ACC112 (cell line): ENCODE data around the gene TPBGL.

ENCODE experiments used
- H2AFZ ChIP-seq: fragments of 200-600 bp; sonication (generic); one replicate; pipeline ENCODE4 v1.6.0; 2017; ENCODE audit warnings: antibody characterized with exemption, low read length; ENCODE audit not compliant: unreplicated experiment
- H3K27ac ChIP-seq: fragments of 200-600 bp; sonication (generic); 2 replicates; pipeline ENCODE4 v1.5.1; 2014; ENCODE audit warnings: low read depth, mild to moderate bottlenecking, antibody characterized with exemption, low read length, moderate library complexity
- H3K27me3 ChIP-seq: fragments of 200-600 bp; sonication (generic); 2 replicates; pipeline ENCODE4 v1.6.1; 2014; ENCODE audit warnings: mild to moderate bottlenecking, antibody characterized with exemption, low read length, moderate library complexity, mixed read lengths; ENCODE audit not compliant: insufficient read depth
- H3K36me3 ChIP-seq: fragments of 200-600 bp; sonication (generic); 2 replicates; pipeline ENCODE4 v1.6.1; 2016; ENCODE audit warnings: mild to moderate bottlenecking, antibody characterized with exemption, low read length, moderate library complexity, mixed read lengths; ENCODE audit not compliant: insufficient read depth
- H3K4me1 ChIP-seq: fragments of 200-600 bp; sonication (generic); one replicate; pipeline ENCODE4 v1.6.1; 2016; ENCODE audit warnings: low read length, mixed read lengths; ENCODE audit not compliant: insufficient read depth, unreplicated experiment, control insufficient read depth
- H3K4me3 ChIP-seq: fragments of 200-600 bp; sonication (generic); 2 replicates; pipeline ENCODE4 v1.5.1; 2014; ENCODE audit warnings: mild to moderate bottlenecking, low read depth, low read length
- H3K79me2 ChIP-seq: fragments of 200-600 bp; sonication (generic); one replicate; pipeline ENCODE4 v1.6.0; 2016; ENCODE audit warnings: low read length; ENCODE audit not compliant: control insufficient read depth, unreplicated experiment, insufficient read depth

Gene TPBGL, protein sequence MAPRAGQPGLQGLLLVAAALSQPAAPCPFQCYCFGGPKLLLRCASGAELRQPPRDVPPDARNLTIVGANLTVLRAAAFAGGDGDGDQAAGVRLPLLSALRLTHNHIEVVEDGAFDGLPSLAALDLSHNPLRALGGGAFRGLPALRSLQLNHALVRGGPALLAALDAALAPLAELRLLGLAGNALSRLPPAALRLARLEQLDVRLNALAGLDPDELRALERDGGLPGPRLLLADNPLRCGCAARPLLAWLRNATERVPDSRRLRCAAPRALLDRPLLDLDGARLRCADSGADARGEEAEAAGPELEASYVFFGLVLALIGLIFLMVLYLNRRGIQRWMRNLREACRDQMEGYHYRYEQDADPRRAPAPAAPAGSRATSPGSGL

DNA sequence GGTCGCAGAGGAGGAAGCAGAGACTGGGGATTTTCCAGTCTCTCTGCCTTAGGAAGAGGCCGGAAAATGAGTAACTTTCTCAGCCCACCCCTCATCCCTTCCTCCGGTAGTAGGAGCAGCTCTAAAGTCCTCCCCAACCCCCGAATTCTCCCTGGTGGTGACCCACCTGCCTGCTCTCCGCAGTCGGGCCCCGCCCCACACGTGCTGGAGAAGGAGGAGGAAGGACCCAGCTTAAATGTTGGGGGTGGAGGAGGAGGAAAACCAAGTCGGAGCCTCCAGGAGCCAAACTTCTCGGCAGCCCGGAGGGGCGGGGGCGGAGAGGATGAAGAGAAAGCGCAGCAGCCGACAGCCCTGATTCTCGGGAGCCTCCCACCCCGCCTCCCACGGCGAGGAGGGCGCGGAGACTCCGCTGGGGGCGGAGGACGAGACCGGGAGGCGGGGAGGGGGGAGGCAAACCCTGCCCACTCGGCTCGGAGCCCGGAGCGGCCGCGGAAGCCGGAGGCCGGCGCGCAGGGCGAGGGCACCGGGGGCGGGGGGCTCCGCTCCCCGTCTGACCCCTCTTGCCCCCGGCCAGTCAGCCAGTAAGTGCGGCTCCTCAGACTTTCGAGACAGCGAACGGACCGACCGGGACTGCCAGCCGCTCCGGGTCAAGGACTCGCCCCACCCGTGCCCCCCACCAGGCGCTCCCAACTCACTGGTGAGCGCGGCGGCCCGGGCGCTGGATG, at the start of gene TPBGL:
Gene TPBGL (plus strand): TSS at position 464 of the 725 bp plus-strand sequence. CDS start 276 bp downstream, outside the sequence.
- Histone ChIP-seq H3K4me3 (peak within 1 kb of the TSS; percentile 70), H3K27me3 (peaks cover 83% of the 10 kb centered on the region), H3K27ac (no peak within 1 kb of the TSS), H3K4me1 (no peaks in the 10 kb centered on the region), H3K36me3 (no peaks in the 10 kb centered on the region), H3K79me2 (no peaks in the 10 kb centered on the region), H2AFZ (peak within 1 kb of the TSS; percentile 0)

DNA sequence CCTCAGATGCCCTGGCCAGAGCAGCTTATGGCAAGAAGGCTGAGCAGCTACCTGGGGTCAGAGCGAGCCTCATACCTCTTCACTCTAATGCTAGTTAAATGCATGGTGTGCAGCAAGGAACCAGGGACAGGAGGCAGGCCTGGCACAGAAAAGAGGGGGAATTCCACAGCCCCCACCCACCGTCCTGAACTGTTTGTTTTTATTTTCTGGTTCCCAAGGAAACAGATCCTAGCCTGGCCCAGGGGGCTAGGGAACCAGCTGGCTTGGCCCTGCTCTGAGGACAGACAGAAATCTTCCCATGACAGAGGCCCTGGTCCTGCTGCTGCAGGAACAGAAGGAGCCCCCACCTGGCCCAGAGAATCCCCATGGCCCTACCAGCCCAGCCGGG, 49.2 kb upstream of the TPBGL start:
- Histone ChIP-seq H3K27ac (no peak overlapping the region), H3K4me1 (peaks cover 4% of the 10 kb centered on the region), H3K79me2 (no peaks in the 10 kb centered on the region)

DNA sequence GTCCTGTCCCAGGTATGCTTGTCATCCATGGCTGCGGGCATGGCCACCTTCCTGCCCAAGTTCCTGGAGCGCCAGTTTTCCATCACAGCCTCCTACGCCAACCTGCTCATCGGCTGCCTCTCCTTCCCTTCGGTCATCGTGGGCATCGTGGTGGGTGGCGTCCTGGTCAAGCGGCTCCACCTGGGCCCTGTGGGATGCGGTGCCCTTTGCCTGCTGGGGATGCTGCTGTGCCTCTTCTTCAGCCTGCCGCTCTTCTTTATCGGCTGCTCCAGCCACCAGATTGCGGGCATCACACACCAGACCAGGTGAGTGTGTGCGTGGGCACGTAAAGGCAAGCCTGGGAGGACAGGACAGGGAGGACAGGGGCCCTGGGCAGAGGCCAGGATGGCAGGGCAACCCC, 47.3 kb upstream of the TPBGL start:
- Histone ChIP-seq H3K27ac (no peak overlapping the region), H2AFZ (no peak overlapping the region), H3K4me1 (peaks cover 4% of the 10 kb centered on the region), H3K27me3 (peaks cover 18% of the 10 kb centered on the region; the same call in 1 of the 2 replicates), H3K4me3 (no peak overlapping the region), H3K79me2 (no peaks in the 10 kb centered on the region), H3K36me3 (no peaks in the 10 kb centered on the region)

More for the DNA sequence above, 49.2 kb upstream of the TPBGL start:
- H3K27me3 ChIP-seq: peaks cover 21% of the 10 kb centered on the region
- H3K36me3 ChIP-seq: no peaks in the 10 kb centered on the region
- no peak overlapping the region for H2AFZ ChIP-seq
- H3K4me3 ChIP-seq: no peak overlapping the region

DNA sequence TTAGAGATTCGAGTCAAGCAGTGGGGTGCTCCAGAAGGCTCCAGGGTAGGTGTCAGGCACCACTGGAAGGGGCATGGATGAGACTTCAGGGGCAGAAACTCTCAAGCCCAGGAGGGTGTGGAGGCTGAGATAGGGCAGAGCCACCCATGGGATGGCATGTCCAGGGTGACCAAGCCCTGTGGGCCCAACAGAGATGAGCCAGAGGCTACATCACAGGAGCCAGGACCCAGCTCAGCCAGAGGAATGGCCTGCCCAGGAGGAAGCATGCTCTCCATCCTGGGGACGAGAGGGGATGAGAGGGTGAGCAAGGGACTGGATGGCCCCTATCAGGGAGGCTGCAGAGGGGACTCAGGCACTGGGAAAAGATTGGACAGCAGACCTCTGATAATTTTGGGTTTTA, 46.9 kb upstream of the TPBGL start:
- H3K27me3 ChIP-seq: peaks cover 15% of the 10 kb centered on the region; the same call in 1 of the 2 replicates
- H2AFZ ChIP-seq: no peak overlapping the region
- H3K4me1 ChIP-seq: peaks cover 4% of the 10 kb centered on the region
- H3K27ac ChIP-seq: no peak overlapping the region
- no peak overlapping the region for H3K4me3 ChIP-seq
- H3K36me3 ChIP-seq: no peaks in the 10 kb centered on the region
- H3K79me2 ChIP-seq: no peaks in the 10 kb centered on the region

DNA sequence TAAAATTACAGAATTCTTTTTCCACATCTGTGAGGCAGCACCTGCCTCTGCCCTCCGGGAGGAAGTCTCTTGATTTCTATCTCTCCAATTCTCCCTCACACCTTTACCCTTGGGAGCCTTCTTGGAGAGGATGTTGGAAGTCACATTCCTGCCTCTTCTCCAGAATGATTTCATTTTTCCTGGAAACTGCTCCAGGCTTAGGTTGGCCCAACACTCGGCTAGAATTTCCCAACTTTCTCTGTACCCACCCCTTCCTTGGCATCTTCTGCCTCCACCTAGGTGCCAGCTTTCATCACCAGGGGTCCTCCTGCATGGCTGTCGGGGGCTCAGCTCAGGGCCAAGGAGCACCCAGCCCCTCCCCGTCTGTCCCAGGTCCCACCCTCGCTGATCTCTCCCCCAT, 46.4 kb upstream of the TPBGL start:
- H3K4me3 ChIP-seq: no peak overlapping the region
- no peaks in the 10 kb centered on the region for H3K79me2 ChIP-seq
- H3K27me3 ChIP-seq: peaks cover 14% of the 10 kb centered on the region; the same call in 1 of the 2 replicates
- H3K4me1 ChIP-seq: peaks cover 4% of the 10 kb centered on the region
- H2AFZ ChIP-seq: no peak overlapping the region
- no peak overlapping the region for H3K27ac ChIP-seq
- no peaks in the 10 kb centered on the region for H3K36me3 ChIP-seq

DNA sequence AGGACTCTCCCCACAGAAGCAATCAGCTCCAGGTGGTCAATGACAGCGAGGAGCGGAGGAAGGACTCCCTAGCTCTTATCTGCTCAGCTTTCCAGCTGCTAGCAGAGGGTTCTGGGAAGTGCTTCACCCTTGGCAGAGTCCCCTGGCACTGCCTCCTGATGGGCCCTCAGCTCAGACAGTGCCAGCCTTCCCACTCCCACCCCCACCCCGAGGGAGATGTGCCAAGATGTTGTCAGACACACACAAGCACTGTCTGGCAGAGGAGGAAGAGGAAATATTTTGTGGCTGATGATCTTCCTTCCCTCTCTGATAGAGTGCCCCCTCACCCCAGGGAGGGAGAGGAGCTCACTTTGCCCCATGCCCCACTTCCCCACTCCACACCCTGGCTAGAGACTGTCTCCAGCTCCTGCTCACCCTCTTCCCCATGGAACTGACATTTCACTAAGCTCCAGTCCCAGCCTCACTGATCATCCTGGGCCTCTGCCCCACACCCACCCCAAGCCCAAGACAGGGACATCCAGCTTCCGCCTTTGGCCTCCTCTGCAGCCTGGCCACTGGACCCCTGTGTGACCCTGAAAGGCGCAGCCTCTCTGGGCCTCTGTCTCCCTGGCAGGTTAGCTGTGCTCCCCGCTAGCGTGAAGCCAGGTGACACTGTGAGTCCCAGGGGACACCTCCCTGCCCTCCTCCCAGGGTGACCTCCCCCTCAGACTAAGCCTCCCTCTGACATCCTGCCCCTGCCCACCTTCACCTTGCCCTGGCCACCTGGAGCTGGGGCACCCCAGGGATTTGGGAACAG, 45.2 kb upstream of the TPBGL start:
- Histone ChIP-seq H3K27me3 (peaks cover 26% of the 10 kb centered on the region), H3K4me3 (no peak overlapping the region), H3K36me3 (no peaks in the 10 kb centered on the region), H3K4me1 (peaks cover 4% of the 10 kb centered on the region), H3K79me2 (no peaks in the 10 kb centered on the region), H3K27ac (no peak overlapping the region), H2AFZ (no peak overlapping the region)

DNA sequence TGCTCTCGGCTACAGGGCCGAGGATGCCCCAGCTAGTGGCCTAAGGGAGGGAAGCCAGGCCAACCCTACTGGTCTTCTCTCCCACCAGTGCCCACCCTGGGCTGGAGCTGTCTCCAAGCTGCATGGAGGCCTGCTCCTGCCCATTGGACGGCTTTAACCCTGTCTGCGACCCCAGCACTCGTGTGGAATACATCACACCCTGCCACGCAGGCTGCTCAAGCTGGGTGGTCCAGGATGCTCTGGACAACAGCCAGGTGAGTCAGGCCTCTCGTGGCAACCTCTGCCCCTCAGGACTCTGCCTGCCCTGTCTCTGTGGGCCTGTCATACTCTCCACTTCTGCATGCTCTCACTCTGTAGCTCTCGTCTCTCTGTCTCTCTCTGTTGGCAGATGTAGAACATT, 44.1 kb upstream of the TPBGL start:
- peaks cover 27% of the 10 kb centered on the region for H3K27me3 ChIP-seq
- H2AFZ ChIP-seq: no peak overlapping the region
- no peak overlapping the region for H3K4me3 ChIP-seq
- H3K4me1 ChIP-seq: peaks cover 4% of the 10 kb centered on the region
- no peaks in the 10 kb centered on the region for H3K79me2 ChIP-seq
- no peak overlapping the region for H3K27ac ChIP-seq
- H3K36me3 ChIP-seq: no peaks in the 10 kb centered on the region

DNA sequence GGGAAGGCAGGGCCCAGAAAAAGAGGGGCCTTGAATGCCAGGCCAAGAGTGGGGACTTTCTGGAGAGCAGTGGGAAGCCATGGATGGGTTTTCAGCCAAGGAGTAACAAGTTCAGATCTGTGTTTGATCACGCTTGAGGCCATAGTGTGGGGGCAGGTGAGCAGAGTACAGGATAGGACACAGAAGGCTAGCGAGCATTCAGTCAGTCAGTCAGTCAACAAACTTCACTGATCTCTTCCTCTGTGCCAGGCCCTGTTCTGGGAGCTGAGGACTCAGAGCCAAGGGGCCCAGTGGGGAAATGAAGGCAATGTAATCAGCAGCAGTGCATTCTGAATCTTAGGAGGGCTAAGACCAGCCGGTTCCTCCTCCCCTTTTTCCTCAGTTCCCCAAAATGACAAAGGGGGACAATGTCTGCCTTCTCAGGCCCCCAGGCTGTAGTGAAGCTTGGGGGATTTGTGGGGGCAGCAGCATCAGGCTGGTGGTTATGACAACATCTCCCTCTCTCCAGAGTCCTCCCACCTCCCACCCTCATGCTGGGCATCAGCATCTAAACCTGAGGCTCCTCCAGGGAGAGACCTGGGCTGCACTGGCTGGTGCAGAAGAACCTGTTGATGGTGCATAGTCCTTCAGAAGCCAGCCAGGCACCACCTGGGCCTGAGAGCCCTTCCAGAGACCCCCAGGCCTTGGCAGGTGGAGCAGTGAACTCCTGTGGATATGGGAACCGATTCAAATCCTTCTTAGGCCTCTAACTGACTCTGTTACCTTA, 42.9 kb upstream of the TPBGL start:
- Histone ChIP-seq H3K4me1 (peaks cover 4% of the 10 kb centered on the region), H3K4me3 (no peak overlapping the region), H3K27ac (no peak overlapping the region), H3K27me3 (peaks cover 35% of the 10 kb centered on the region), H2AFZ (no peak overlapping the region), H3K79me2 (no peaks in the 10 kb centered on the region), H3K36me3 (no peaks in the 10 kb centered on the region)

DNA sequence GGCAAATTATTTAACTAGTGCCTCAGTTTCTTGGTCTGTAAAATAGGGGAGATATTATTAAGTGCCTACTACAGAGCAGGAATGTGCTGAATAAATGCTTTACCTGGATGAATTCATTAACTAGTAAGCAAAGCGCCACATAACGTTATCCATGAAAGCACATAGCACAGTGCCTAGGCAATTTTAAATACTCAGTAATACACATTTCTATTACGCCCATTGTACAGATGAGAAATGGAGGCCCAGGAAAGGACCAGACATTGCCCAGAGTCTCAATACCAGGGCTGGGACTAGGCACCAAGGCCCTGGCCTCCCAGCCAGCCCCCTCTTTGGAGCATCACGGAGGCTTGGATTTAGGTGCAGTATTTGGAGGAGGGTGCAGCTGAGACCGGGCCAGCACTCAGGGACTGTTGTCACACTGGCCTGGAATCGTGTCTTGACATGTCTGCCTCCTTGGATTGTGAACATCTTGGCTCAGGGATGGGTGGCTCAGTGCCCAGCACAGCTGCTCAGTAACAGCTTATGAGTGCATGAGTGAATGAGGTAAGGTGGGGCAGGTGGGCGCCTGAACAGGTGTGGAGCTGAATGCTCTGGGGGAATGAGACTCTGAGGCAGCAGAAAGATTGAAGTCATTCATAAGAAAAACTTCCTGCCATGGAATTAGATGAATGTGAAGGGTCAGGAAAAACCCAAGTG, 42.1 kb upstream of the TPBGL start:
- Histone ChIP-seq H3K27ac (no peak overlapping the region), H3K4me1 (peaks cover 4% of the 10 kb centered on the region), H3K27me3 (peaks cover 35% of the 10 kb centered on the region), H3K36me3 (no peaks in the 10 kb centered on the region), H3K79me2 (no peaks in the 10 kb centered on the region), H3K4me3 (no peak overlapping the region), H2AFZ (no peak overlapping the region)
